ENCODE data around the gene CHRNB4.

- no peak for TF ChIP-seq RAD21 (conservative IDR thresholded peaks at IDR 0.05 in 1 of 2, IDR thresholded peaks at IDR 0.05 in 1 of 2)
- TF ChIP-seq, protein P1, sequence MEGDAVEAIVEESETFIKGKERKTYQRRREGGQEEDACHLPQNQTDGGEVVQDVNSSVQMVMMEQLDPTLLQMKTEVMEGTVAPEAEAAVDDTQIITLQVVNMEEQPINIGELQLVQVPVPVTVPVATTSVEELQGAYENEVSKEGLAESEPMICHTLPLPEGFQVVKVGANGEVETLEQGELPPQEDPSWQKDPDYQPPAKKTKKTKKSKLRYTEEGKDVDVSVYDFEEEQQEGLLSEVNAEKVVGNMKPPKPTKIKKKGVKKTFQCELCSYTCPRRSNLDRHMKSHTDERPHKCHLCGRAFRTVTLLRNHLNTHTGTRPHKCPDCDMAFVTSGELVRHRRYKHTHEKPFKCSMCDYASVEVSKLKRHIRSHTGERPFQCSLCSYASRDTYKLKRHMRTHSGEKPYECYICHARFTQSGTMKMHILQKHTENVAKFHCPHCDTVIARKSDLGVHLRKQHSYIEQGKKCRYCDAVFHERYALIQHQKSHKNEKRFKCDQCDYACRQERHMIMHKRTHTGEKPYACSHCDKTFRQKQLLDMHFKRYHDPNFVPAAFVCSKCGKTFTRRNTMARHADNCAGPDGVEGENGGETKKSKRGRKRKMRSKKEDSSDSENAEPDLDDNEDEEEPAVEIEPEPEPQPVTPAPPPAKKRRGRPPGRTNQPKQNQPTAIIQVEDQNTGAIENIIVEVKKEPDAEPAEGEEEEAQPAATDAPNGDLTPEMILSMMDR (IDR thresholded peaks at IDR 0.05): no peak
- TF ChIP-seq ESRRA (IDR thresholded peaks at IDR 0.05; ENCODE audit: borderline replicate concordance, low read length): no peak
Observed at GRCh38 chr15:78651007-78651406, 10.0 kb upstream of the CHRNB4 start.
